Heart left ventricle (tissue), 16 donors: Measurements from ENCODE around the gene ZMYND10. TPM values are rescaled to one million over a fixed set of nuclear protein-coding genes. Genes with fewer than 3 reads are reported as not detected.

Source experiments
- ATAC-seq, 4 donors: fragments of 200-7000 bp; cut with Tn5 transposase; one replicate each; pipeline ENCODE4 v1.9.1; 2020 to 2022; ENCODE audit warnings: moderate library complexity in 4 of 4, mild to moderate bottlenecking in 3 of 4, moderate number of reproducible peaks in 1 of 4
- DNase-seq, 5 donors: peaks; one replicate each; pipeline ENCODE4 v3.0.0-alpha.2; 2020
- H3K27ac ChIP-seq, 12 donors: fragments of 200-600 bp; sonication (generic) in 4 of 12; one replicate each; pipeline versions ENCODE4 v1.5.0 to v1.8.0; 2016 to 2022; ENCODE audit warnings: mild to moderate bottlenecking in 2 of 12
- H3K27me3 ChIP-seq, 9 donors: fragments of 200-600 bp; sonication (generic) in 2 of 9; one replicate each; pipeline versions ENCODE4 v1.5.1 to v1.8.0; 2016 to 2022; ENCODE audit warnings: mild to moderate bottlenecking in 3 of 9
- H3K36me3 ChIP-seq, 9 donors: fragments of 200-600 bp; sonication (generic) in 2 of 9; one replicate each; pipeline versions ENCODE4 v1.5.0 to v1.8.0; 2018 to 2022; ENCODE audit warnings: mild to moderate bottlenecking in 2 of 9
- H3K4me1 ChIP-seq, 12 donors: fragments of 200-600 bp; sonication (generic) in 4 of 12; one replicate each; pipeline versions ENCODE4 v1.5.0 to v1.8.0; 2016 to 2022; ENCODE audit warnings: mild to moderate bottlenecking in 3 of 12
- H3K4me3 ChIP-seq, 12 donors: fragments of 200-600 bp; sonication (generic) in 4 of 12; one replicate each; pipeline versions ENCODE4 v1.5.0 to v1.8.0; 2017 to 2022; ENCODE audit warnings: mild to moderate bottlenecking in 9 of 12, moderate library complexity in 4 of 12
- H3K9me3 ChIP-seq, 12 donors: fragments of 200-600 bp; sonication (generic) in 4 of 12; one replicate each; pipeline versions ENCODE4 v1.5.0 to v1.8.0; 2016 to 2022; ENCODE audit warnings: mild to moderate bottlenecking in 1 of 12
- CTCF ChIP-seq, 12 donors: fragments of 200-600 bp; sonication (generic) in 4 of 12; IDR thresholded peaks; one replicate each; pipeline versions ENCODE4 v1.5.0 to v1.8.0; 2018 to 2022; ENCODE audit warnings: antibody characterized with exemption in 12 of 12, mild to moderate bottlenecking in 5 of 12
- POLR2A ChIP-seq, 2 donors: fragments of 450-650 bp; IDR thresholded peaks; one replicate each; pipeline ENCODE4 v1.6.1; 2017; ENCODE audit warnings: antibody characterized with exemption in 2 of 2, mild to moderate bottlenecking in 2 of 2, moderate library complexity in 2 of 2
- WGBS, 4 donors: extraction: QIAGEN DNeasy Blood & Tissue Kit in 2 of 4; methylation state at CpG; one replicate each; pipeline versions ENCODE4 v1.1.5 to v1.1.7; 2013 to 2018; 5-methylcytosine and 5-hydroxymethylcytosine counted together
- intact Hi-C, 10 donors: fragments of 100-400 bp; cut with DNase I; formaldehyde crosslinking; loops; one replicate each; pipeline versions ENCODE4 v1.11.1 to v1.14.2; 2022
- polyA plus RNA-seq, 2 donors: library from polyadenylated mRNA; stranded (reverse); fragments of 200-250 nt; gene quantifications; one replicate each; pipeline ENCODE4 v1.2.3, GENCODE V29; 2013
- total RNA-seq, 9 donors: library from RNA; depleted of rRNA in 2 of 9; stranded (reverse); fragments of >200 nt in 2 of 9; fragmentation: NEBNext Ultra II Directional in 3 of 9; extraction: Animal tissue kit (Norgen Biotek cat#: 25700) in 3 of 9; gene quantifications; one replicate each; pipeline versions ENCODE4 v1.1.0 to v1.2.4, GENCODE V29; 2016 to 2023
- donor health status: ischemic (EF 13 %, LVEDD 7.1; RV severe dilation, severe dysfunction).
- donor health status: healthy with polysubstance abuse.
- donor health status: DM: no; HTN: yes; CAD: no.
- donor health status: DM: no; HTN: no; CAD: no.
- donor health status: ischemic (EF 25% LVEDD 6.9; RV normal size, moderate dysfunction).
- donor health status: ischemic (EF 25% LVEDD 5.7; RV mildly dilated, moderate dysfunction).
- donor health status: healthy.
- donor health status: DM: yes; HTN: yes; CAD: no.
- donor health status: ischemic (EF 35%, LVEDD 5.7; RV mildly dilated, moderate dysfunction).
- donor health status: nonischemic (EF 11% LVEDD 7.7; RV severe dilation, severe dysfunction).
- donor health status: DM: yes; HTN: yes; CAD: no.
- donor health status: PGD.
- donor health status: ischemic (EF 29% LVEDD 5.4; RV normal size, mild dysfunction).
- donor health status: nonischemic (EF 23%, LVEDD 6.1; RV moderate dilation, normal function).

Gene ZMYND10
- total and polyA plus RNA-seq, 11 donors, result 0.15 to 1.4 (median 0.66) TPM; not detected in 5

- H3K27ac ChIP-seq, result peak overlapping the region in 9 of 12 donors; percentile 1 to 68 (median 50)
- no peaks in the 10 kb centered on the region for H3K9me3 ChIP-seq
- WGBS, 4 donors, result 34 to 53% (median 46%) methylated on average over 7 to 12 of the region's 12 CpGs
- no peaks in the 10 kb centered on the region for H3K36me3 ChIP-seq
- DNase-seq (peak; percentile 75 to 89 (median 83)), ATAC-seq (peak; percentile 75 to 85 (median 83))
- H3K4me3 ChIP-seq, result no peak overlapping the region
- TF ChIP-seq POLR2A (IDR thresholded peaks at IDR 0.05) (no peak), CTCF (IDR thresholded peaks at IDR 0.05) (no peak)
- no peaks in the 10 kb centered on the region for H3K27me3 ChIP-seq
- H3K4me1 ChIP-seq, result peaks cover 3 to 31% (median 16%) of the 10 kb centered on the region in 12 donors
- intact Hi-C loops, result loop anchor here in 1 of 10 donors (5.0 kb wide), 1 partner anchor 107 kb away; no protein-coding TSS in a partner anchor
Measured at GRCh38 chr3:50390508-50391224, 45.1 kb upstream of the ZMYND10 start.

DNA sequence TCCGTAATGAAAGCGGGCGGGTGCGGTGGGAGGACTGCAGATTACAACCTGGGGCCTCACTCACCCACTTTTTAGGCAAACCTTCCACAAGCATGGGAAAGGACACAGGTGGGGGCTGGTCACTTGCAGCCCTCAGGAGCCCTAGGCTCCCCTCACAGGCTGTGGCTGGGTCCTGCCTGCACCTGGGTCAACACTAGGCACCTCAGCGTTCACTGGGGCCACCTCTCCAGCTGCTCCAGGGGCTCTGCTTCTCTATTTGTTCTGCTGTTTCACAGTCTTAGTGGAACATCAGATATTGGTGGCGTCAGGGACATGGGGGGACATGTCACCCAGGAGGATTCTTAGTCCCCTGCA is 43.9 kb upstream of the ZMYND10 start:
- Histone ChIP-seq H3K4me3 (no peak overlapping the region), H3K27me3 (no peaks in the 10 kb centered on the region), H3K9me3 (no peaks in the 10 kb centered on the region), H3K4me1 (peaks cover 3 to 31% (median 16%) of the 10 kb centered on the region in 12 donors), H3K36me3 (no peaks in the 10 kb centered on the region), H3K27ac (no peak overlapping the region)
- 93 to 98% (median 95%) methylated on average over 5 to 6 of the region's 6 CpGs for WGBS, 4 donors
- no peak for DNase-seq
- no peak for TF ChIP-seq CTCF (IDR thresholded peaks at IDR 0.05)
- TF ChIP-seq POLR2A (IDR thresholded peaks at IDR 0.05), result no peak
- no peak for ATAC-seq
- intact Hi-C loops, result no loop called here

- H3K27ac ChIP-seq, result no peak overlapping the region
- DNase-seq (no peak), ATAC-seq (no peak)
- peaks cover 3 to 31% (median 16%) of the 10 kb centered on the region in 12 donors for H3K4me1 ChIP-seq
- no peaks in the 10 kb centered on the region for H3K27me3 ChIP-seq
- WGBS, 4 donors, result 90 to 91% (median 90%) methylated on average over 18 to 22 of the region's 22 CpGs
- TF ChIP-seq POLR2A (IDR thresholded peaks at IDR 0.05) (no peak), CTCF (IDR thresholded peaks at IDR 0.05) (no peak)
- no peaks in the 10 kb centered on the region for H3K9me3 ChIP-seq
- no peaks in the 10 kb centered on the region for H3K36me3 ChIP-seq
- H3K4me3 ChIP-seq, result no peak overlapping the region
- intact Hi-C loops, result no loop called here
Measured at GRCh38 chr3:50388720-50389413, 43.3 kb upstream of the ZMYND10 start.

- TF ChIP-seq CTCF (IDR thresholded peaks at IDR 0.05) (peak in 2 of 12 donors; percentile 7 to 19), POLR2A (IDR thresholded peaks at IDR 0.05) (no peak)
- 81 to 86% (median 84%) methylated on average over 19 to 25 of the region's 25 CpGs for WGBS, 4 donors
- no peak for ATAC-seq
- Histone ChIP-seq H3K27ac (no peak overlapping the region), H3K27me3 (no peaks in the 10 kb centered on the region), H3K4me1 (peaks cover 3 to 31% (median 16%) of the 10 kb centered on the region in 12 donors), H3K9me3 (no peaks in the 10 kb centered on the region), H3K36me3 (no peaks in the 10 kb centered on the region), H3K4me3 (no peak overlapping the region)
- DNase-seq, result no peak
- intact Hi-C loops, result no loop called here
Measured at GRCh38 chr3:50388016-50388719, 42.6 kb upstream of the ZMYND10 start.
